ENCODE measurements around the gene SUFU.

The SUFU gene

GRCh38 chr10:102597131-102597991 is 93.6 kb downstream of the SUFU start:
- no peak for DNase-seq (ENCODE audit: low spot score)

GRCh38 chr10:102598243-102598642 is 94.5 kb downstream of the SUFU start:
- no peak for DNase-seq (ENCODE audit: low spot score)

- no peak for DNase-seq (ENCODE audit: low spot score)
Observed at GRCh38 chr10:102599565-102600327, 96.0 kb downstream of the SUFU start.

- DNase-seq (ENCODE audit: low spot score): no peak
Observed at GRCh38 chr10:102600816-102601215, 97.0 kb downstream of the SUFU start.

- no peak for DNase-seq (ENCODE audit: low spot score)
Observed at GRCh38 chr10:102601639-102602038, 97.9 kb downstream of the SUFU start.

- DNase-seq (ENCODE audit: low spot score): no peak
Observed at GRCh38 chr10:102602272-102603045, 98.7 kb downstream of the SUFU start.

- no peak for DNase-seq (ENCODE audit: low spot score)
Observed at GRCh38 chr10:102603946-102604345, 100.2 kb downstream of the SUFU start.

GRCh38 chr10:102604439-102604841 is 100.7 kb downstream of the SUFU start:
- DNase-seq (ENCODE audit: low spot score): peak; percentile 30

- DNase-seq (ENCODE audit: low spot score): no peak
Observed at GRCh38 chr10:102605712-102606111, 101.9 kb downstream of the SUFU start.

GRCh38 chr10:102608487-102608886 is 104.7 kb downstream of the SUFU start:
- no peak for DNase-seq (ENCODE audit: low spot score)

- DNase-seq (ENCODE audit: low spot score): no peak
Observed at GRCh38 chr10:102610441-102610887, 106.7 kb downstream of the SUFU start.

- DNase-seq (ENCODE audit: low spot score): no peak
Observed at GRCh38 chr10:102611514-102612087, 107.8 kb downstream of the SUFU start.

GRCh38 chr10:102612964-102613275 is 109.1 kb downstream of the SUFU start:
- DNase-seq (ENCODE audit: low spot score): no peak

GRCh38 chr10:102613286-102613685 is 109.5 kb downstream of the SUFU start:
- no peak for DNase-seq (ENCODE audit: low spot score)

GRCh38 chr10:102613785-102614184 is 110.0 kb downstream of the SUFU start:
- DNase-seq (ENCODE audit: low spot score): no peak

GRCh38 chr10:102614888-102615287 is 111.1 kb downstream of the SUFU start:
- no peak for DNase-seq (ENCODE audit: low spot score)

- no peak for DNase-seq (ENCODE audit: low spot score)
Observed at GRCh38 chr10:102615361-102615760, 111.6 kb downstream of the SUFU start.

GRCh38 chr10:102616066-102616770 is 112.4 kb downstream of the SUFU start:
- DNase-seq (ENCODE audit: low spot score): no peak

GRCh38 chr10:102617041-102617440 is 113.3 kb downstream of the SUFU start:
- DNase-seq (ENCODE audit: low spot score): no peak

GRCh38 chr10:102617816-102618215 is 114.0 kb downstream of the SUFU start:
- no peak for DNase-seq (ENCODE audit: low spot score)

GRCh38 chr10:102619281-102619981 is 115.7 kb downstream of the SUFU start:
- no peak for DNase-seq (ENCODE audit: low spot score)
